ENCODE results near the gene RIC3.

The RIC3 gene

DNA sequence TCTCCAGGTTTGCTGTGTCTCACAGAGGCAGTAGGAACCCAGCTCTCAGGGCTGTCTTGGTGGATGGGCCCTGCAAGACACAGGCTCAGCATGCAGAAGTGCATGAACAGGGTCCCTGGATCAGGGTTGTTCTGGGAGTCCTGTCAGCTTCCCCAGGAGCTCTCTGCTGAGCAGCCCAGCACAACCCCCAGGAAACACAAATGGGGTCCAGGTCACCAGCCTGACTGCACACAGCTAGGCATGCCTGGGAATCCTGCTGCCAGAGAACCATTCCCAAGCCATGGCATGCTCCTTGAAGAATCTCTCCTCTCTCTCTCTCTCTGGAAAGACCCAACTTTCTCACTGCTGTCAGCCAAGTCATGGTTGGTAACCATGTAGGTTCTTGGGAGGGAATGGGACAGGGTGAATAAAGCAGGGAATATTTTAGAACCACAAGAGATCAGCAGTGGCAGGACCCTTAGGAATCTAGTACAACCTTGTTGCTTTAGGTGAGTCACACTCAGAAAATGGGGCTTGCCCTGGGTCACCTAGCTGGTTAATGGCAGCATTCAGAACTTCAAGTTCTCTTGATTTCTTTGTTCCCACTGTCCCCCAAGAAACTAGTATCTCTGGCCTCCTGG lies 66.4 kb downstream of the RIC3 start:
- DNase-seq: no peak

- no peak for DNase-seq
Observed at GRCh38 chr11:8101421-8101820, 67.4 kb downstream of the RIC3 start.

GRCh38 chr11:8100605-8101004 lies 68.2 kb downstream of the RIC3 start:
- no peak for DNase-seq

- no peak for DNase-seq
Observed at GRCh38 chr11:8100158-8100557, 68.7 kb downstream of the RIC3 start.

DNA sequence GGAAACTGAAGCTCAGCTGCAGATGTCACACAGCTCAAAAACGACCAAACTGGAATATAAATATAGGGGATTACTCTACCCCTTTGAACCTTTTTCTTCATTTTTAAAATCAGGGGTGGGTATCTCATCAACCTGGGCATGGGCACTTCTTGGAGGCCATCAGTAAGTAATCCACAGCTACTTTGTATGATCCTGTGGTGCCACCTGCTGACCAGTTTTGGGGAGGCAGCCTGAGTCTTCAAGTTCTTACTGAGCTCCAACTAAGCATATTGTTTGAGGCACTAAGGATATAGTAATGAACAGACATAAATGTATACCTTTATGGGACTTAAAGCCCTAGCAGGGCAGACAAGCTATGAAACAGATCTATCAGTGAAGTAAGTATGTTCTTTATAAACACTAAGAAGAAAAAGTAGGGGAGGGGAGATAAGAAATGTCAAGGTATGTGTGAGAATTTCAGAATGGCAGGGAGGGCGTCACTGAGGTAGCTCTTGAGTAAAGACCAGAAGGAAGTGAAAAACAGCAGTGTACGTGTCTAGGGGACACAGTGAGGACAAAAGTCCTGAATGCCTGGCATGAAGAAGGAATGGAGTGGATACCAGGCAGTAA lies 69.4 kb downstream of the RIC3 start:
- DNase-seq: no peak

GRCh38 chr11:8098879-8099278 lies 69.9 kb downstream of the RIC3 start:
- no peak for DNase-seq

DNA sequence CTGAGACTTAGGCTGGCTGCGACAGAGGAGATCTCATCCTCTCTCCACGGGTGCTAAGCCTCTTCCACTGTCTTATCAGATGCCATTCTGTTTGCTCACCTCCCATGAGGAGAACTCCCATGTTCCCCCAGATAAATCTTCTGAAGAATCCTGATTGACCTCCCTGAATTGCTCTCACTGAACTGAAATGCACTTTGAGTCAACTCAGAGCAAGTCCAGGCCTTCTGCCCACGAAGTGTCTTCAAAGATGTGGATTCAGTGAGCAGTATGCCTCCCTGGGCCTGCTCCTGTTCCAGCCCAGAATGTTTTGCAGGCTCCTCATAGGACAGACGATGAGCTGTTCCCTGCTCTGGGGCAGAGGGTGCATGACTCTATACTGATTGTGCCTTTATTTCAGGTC lies 70.5 kb downstream of the RIC3 start:
- DNase-seq: no peak

- no peak for DNase-seq
Observed at GRCh38 chr11:8097926-8098325, 70.9 kb downstream of the RIC3 start.

DNA sequence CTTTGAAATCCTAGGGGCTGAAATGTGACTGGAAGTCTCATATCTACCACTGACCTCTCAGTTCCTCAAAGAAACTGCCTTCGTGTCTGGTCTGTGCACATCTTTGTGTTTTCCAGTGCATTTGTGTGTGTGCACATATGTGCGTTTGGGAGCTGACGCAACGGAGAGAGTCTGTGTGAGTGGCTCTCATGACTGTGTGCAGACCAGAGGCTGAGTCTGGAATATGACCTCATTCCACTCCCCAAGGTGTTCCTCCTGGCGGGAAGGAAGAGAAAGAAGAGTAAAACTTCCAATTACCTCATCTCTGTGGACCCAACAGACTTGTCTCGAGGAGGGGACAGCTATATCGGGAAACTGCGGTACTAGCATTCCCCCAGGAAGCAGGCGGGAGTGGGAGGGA lies 71.4 kb downstream of the RIC3 start:
- DNase-seq: no peak

DNA sequence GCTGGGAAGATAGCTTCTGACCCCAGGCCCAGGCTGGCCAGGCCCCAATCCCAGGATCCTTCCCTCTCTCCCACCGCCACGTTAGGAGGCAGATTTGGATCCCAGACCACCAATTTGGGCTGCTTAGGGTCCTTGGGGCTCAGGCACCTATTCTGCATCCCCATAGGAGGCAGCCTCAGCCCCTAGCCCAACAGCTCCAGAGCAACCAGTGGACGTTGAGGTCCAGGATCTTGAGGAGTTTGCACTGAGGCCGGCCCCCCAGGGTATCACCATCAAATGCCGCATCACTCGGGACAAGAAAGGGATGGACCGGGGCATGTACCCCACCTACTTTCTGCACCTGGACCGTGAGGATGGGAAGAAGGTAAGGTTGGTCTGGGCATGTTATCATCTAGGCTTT lies 71.8 kb downstream of the RIC3 start:
- no peak for DNase-seq

GRCh38 chr11:8096575-8096974 lies 72.2 kb downstream of the RIC3 start:
- no peak for DNase-seq

DNA sequence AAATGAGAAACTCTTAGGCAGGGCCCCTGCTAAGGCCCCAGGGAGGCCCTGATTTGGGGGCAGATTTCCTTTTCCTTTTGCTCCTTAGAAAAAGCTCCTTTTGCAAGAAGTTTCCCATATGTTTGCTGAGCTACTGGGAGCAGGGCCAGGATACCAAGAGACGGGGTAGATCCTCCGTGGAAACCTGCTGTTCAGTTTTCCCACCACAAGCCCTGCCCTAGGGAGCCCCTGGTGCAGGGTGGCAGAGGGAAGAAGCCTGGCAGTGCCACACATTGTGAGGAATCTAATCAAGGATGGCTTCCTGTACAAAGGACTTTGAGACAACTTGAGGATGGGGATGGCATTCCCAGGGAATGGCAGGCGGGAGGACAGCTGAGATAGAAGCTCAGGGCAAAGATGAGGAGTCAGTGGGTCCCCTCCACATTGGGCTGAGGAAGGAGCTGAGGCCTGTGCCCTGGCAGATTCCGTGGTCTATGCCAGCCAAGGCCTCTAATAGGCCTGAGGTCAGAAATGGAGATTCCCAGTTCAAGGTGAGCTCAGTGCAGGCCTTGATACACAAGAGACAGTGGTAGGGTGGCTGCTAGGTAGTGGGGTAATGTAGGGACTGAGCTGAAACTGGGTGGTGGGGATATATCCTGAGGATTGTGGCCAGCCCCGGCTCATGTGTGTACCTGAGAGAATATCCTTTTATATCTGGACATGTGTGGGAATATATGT lies 72.9 kb downstream of the RIC3 start:
- DNase-seq: no peak

GRCh38 chr11:8095371-8095770 lies 73.5 kb downstream of the RIC3 start:
- DNase-seq: no peak

DNA sequence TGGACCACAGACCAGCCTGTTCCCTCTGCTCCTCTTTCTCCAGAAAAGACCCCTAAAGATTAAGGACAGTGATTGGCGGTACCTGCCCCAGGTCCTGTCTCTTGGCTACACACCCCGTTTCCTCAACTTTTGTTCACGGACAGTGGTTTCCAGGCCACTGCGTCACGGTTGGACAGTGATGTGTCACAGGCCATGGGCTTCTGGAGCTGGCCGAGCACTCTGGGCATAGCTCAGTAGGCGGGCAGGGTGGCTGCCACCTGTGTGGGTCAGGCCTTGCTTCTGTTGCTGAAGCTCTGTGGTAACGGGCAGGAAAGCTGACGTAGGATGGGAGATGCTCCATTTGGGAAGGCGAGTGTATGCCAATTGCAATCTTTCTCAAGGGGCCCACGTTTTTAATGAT lies 74.2 kb downstream of the RIC3 start:
- no peak for DNase-seq

DNA sequence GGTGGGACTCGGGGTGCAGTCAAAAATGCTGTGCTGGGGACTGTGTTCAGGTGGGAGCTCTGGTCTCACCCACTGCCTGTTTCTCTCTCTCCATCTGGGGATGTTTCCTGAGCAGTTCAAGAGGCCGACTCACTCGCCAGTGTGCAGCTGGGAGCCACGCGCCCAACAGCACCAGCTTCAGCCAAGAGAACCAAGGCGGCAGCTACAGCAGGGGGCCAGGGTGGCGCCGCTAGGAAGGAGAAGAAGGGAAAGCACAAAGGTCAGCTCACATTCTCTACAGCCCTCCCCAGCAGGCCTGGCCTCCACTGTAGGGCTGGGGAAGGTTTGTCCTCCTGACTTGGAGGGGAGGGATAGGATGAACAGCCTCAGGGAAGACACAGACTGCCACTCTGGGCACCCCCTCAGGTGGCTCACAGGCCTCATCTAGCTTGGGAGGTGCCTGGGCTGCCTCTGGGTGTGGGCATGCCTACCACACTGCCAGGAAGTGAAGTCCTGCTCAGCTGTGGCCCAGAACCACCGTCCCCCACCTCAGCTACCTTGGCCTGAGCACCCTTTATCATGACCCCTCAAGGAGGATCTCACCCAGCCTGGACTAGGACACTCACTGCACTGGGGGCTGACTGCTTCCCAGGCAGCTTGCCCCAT lies 74.8 kb downstream of the RIC3 start:
- DNase-seq: no peak

- DNase-seq: peak; percentile 20
Observed at GRCh38 chr11:8092587-8093424, 76.0 kb downstream of the RIC3 start.

DNA sequence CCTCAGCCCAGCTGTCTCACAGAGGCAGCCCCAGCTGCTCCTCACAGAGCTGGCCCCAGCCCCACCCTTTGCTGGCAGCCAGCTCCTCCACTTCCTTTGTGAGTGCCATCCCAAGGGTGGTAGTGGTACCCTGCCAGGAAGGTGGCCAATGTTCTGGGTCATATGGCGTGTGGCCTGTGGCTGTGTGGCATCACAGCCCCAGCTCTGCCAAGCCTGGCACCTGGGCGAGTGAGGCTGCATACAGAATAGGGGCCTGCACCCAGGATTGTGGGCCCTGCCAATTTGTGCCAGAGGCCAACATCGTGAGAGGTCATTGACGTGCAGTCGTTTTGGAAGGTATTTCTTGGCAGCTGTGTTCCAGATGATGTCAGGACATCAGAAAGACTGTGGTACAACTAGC lies 77.1 kb downstream of the RIC3 start:
- no peak for DNase-seq

- DNase-seq: no peak
Observed at GRCh38 chr11:8090756-8091155, 78.1 kb downstream of the RIC3 start.

- DNase-seq: no peak
Observed at GRCh38 chr11:8089791-8090510, 78.9 kb downstream of the RIC3 start.

DNA sequence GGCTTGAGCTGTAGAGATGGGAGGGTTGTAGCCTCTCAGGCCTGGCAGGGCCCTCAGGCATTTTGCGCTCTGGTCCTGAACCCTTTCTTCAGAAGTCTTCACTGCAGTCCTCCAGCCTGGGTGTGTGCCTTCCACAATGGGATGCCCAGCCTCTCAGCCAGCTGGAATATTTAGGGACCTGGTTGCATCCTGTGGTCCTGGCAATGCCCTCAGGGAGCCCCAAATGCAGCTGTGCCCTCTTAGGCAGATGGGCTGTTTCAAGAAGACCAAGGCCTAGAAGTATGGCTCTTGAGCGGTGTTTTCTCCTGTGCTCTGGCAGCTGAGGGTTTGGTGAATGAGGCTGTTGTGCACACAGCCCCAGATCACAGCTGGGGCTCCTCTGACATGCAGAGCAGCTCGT lies 81.1 kb downstream of the RIC3 start:
- DNase-seq: no peak

DNA sequence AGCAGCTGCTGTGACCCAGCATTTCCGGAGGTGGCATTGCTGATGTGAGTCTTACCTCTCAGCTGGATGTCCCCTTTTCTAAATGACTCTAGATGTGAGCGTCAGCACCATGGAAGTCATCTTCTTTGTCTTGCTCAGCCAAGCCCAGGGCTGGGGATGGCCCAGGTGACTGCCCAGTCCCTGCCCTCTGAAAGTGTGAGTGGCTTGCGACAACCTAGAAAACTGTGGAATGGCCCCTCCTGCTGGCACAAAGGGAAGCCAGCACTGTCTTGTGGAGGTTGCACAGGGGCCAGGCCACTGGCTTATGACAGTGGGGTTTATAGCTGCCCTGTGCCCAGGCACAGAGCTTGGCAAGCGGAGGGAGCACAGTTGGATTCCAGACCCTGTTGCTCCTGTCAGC lies 81.6 kb downstream of the RIC3 start:
- no peak for DNase-seq

GRCh38 chr11:8086571-8086970 lies 82.3 kb downstream of the RIC3 start:
- DNase-seq: no peak

Data from NCI-H1048 (cell line).